ENCODE measurements around the gene SLC9A9.

The SLC9A9 gene

DNA sequence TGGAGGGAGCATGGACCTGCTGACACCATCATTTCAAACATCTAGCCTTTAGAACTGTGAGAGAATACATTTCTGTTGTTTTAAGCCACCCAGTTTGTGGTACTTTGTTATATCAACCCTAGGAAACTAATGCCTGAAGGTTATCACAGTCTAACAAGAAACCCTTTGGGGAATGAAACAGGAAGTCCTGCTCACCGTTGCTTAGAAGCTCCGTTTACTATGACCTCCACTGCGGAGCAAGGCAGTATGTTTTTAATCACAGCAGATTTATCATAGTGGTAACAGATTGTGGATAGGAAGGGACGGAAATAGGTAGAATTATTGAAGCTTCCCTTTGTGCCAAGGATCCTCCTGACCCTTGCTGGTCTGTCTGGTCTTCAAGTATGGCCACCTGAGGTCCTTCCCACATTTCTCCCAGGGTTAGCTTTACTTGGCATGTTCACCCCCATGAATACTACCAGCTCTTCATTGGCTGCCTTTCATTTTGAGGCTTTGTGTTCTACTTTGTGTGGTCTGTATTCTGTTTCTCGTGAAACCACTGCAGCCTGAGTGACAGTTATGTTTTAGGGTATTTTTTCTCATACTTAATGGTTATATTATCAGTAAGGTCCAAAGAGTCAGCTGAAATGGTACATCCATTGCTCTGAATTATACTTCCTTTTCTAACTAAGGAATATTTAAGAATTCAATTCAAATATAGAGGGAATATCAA lies 527.1 kb downstream of the SLC9A9 start:
- DNase-seq (ENCODE audit: low spot score), result no peak

DNA sequence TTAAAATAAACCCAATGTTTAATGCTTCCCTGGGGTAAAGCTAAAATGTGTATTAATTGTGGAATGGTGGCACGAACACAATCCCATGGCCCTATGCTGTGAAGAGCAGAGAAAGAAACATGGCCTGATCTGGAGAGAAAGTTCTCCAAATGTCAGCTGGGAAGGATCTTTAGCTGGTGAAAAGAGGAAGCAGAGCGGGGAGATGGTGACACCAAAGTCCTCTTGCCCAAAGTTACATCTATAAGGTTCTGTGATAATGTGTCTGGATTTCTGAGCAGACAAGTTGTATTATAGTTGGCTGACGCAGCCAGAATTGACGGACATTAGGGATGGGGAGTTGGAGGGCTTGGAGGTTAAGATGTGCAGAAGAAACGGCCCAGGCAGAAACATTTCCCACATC lies 532.5 kb downstream of the SLC9A9 start:
- DNase-seq (ENCODE audit: low spot score), result no peak

DNA sequence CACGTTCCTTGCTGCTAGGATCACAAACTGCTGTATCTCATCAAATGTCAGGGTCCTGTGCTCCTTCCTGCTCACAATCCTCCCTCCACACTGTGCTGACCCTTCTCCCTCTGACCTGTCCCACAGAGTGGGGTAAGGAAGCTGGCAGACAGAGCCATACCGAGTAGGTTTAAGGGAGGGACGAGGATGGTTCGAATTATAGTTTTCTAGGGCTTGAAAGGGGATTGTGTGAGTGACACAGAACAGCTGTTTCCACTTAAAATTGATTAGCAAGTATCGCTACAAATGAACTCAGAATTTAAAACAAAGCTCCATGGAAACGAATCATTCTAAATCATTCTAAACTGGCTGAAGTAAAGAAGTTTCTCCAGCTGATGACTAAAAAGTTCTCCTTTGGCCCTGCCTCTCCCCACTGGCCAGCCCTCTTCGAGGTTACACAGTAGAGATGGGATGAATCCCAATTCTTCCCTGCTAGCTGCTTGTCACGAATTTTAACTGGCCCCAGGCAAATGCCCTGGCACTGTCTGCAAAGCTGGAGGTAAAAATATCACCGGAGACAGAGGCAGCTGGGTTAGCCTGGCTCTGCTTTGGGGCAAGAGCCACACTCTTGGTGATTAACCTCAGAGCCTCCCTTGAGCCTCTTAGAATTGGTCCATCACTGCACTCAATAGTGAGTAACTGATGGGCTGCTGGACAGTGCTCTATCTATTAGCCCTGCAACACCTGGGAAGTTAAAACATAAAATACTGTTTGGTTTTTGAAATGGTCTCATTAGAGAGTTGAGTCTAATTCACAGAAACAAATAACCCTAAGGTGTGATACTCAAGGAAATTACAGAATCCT lies 533.8 kb downstream of the SLC9A9 start:
- DNase-seq (ENCODE audit: low spot score), result no peak

DNA sequence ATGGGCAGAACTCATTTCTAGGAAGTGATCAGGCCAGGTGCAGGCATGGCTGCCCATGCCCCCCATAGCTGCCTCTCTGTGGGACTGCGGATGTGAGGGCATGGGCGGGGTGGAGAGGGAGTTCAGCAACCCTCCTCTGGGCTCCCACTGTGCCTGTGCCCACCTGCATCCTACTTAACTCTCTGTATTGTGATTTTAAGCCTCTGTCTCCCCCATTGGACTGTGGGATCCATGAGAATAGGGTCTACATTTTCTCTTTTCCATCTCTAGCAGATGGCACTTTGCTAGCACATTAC lies 534.4 kb downstream of the SLC9A9 start:
- no peak for DNase-seq (ENCODE audit: low spot score)

DNA sequence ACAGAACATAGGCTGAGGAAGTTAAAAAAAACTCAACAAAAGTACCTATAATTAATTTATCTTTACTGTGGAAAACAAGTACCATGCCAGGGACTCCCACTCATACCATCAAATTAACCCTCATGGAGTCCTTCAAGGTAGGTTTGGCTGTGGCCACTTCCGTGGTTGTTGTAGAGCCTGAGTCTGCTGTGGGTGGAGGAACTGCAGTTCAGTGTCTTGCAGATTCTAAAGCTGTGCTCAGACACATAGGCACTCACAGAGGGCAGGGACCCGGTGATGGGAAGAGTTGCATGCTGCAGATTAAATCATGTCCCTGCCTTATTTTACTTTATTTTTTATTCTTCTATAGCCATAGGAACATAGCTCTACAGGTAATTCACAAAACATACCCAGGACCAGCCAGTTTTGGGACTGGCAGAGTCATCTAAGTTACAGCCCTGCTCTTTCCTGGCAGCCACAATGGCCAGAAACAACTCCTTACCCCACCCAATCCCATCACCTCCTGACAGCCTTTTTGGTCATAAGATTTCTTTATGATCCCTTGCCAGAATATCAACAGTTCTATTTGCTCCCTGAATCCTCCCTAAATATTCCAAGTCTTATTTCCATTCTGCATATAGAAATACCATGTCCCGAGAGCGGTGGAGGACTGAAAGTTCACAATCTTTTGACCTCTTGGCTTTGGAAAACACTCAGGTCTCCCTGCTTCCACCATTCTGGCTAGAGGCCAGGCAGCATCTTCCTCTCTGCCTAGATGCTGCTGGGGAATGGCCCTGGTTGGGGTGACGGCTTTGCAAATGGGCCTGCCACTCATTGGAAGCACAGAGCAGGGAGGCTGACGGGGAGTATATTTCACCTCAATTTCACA lies 535.0 kb downstream of the SLC9A9 start:
- no peak for DNase-seq (ENCODE audit: low spot score)

DNA sequence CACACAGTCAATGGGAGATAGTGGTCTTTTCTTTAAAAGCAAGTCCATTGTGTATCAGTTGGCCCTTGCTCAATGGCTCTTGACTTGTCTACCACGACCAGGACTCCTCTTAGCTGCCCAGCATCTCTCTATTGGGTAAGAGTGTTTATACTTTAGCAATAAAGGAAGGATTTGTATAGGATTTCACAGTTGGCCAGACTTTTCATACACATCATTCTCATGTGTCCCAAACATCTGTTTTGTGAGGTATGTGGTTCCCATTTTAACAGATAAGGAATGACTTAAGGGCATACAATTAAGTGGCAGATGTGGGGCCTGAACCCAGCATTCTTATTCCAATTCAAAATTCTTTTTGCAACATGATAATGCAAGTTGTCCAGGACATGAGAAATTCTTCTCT lies 537.2 kb downstream of the SLC9A9 start:
- no peak for DNase-seq (ENCODE audit: low spot score)

DNA sequence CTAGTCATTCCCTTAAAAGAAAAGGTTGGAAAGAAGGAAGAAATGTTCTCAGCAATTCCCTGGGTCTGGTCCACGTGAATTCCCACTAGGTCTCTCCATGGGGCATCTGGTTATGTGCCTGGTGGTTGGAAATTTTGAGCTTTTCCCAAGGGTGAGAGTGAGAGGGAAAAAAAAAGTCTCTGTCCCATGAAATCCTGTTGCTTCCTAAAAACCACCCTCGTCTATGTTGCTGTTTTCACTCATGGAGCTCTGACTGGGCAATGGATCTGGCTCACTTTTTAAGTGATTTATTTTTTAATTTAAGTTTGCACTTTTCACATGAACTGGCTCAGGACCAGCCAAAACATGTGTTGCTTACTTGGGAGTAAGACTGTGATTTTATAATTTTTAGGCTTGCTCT lies 538.6 kb downstream of the SLC9A9 start:
- DNase-seq (ENCODE audit: low spot score), result no peak

DNA sequence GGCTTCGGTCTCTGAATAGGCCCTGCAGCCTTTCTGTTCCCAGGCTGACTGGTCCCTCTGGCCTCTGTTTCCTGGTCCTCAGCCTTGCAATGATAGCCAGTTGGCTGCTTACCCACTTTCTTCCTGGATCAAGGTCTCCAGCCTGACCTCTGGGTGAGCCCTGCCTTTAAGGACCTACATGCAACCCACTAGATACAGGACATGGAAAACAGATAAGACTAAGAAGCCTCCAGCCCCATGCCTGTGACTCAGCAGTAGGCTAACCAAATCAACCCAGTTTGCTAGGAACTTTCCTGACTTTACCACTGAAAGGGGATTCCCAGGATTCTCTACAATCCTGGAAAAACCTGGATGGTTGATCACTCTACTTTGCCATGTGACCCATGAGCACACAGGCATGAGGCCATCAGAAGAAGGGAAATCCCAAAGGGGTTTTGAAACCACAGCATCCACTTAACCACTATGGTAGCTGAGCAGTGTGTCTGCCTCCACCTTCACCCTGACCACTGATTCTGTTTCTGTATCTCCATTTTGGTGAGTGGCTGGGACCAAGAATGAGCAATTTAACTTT lies 540.6 kb downstream of the SLC9A9 start:
- DNase-seq (ENCODE audit: low spot score), result no peak

DNA sequence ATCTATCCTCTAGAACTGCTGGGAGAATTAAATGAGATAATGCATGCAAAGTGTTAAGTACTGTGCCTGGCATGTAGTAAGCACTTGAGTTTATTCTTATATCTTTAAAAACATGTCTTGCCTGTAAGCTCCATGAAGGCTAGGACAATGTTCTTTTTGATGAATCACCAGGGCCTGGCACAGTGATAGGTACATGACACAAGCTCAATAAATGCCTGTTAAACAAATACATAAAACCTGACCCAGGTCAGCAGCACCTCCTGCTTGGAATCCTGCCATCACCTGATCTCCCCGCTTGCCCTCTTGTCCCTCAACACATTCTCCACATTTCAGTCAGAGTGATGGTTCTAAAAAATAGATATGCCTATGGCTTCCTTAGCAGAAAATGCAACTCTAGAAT lies 541.9 kb downstream of the SLC9A9 start:
- DNase-seq (ENCODE audit: low spot score), result no peak

DNA sequence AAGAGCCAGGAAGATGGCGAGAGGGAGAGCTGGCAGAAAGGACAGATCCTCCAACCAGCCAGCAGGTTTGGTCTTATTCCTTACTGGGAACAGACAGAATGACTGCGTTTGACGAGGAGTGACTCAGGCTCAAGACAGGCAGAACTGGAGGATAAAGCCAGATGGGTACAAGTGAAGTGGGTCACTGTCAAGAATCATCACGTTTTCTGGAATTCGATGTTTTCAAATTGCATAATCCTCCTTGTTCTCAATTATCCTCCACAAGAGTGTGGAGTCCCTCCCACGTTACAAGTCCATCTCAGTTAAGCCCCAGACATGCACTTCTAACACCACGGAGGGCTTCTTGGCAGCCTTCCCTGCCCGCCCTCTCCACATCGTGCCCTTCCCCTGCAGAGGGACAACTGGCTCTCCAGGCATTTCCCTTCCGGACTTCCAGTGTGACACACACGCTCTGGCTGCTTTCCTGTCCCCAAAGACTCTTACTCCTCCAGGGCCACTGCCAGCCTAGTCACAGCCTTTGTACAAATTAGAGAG lies 545.6 kb downstream of the SLC9A9 start:
- DNase-seq (ENCODE audit: low spot score), result no peak

DNA sequence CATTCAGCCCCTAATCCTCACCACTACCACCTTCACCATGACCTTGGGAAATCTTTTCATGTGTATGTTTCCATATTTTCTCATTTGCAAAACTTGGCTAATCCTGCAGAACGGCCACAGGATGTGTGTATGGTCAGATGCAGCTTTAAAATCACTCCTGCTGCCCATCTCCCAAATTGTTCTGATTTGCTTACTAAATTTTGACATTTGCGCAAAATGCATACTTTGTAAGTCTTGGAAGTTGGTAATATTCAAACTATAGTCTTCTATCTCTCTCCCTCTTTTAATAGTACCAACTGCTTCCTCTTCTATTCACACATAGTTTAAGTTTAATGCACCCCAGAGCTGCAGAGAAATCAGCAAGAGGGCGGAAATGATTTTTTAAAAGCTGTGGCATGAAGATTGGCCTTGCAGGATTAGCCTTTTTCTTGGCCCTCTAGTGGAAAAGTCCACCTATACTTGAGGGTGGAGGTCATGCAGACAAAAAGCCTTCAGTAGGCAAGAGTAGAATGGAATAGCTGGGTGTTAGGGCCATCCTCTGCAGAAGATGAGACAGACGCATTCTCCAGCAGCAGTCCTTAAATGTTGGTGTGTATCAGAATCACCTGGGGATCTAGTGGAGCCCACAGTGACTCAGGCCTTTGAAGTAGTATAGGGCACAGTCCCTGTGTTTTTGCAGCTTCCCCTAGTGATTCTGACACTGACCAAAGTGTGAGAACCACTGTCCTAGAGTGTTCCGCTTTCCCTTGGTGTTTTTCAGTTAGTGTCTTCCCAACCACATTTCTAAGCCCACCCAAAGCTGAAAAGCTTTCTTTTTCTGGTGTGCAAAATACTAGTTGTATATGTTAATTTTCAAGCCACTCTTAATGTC lies 547.0 kb downstream of the SLC9A9 start:
- DNase-seq (ENCODE audit: low spot score), result no peak

DNA sequence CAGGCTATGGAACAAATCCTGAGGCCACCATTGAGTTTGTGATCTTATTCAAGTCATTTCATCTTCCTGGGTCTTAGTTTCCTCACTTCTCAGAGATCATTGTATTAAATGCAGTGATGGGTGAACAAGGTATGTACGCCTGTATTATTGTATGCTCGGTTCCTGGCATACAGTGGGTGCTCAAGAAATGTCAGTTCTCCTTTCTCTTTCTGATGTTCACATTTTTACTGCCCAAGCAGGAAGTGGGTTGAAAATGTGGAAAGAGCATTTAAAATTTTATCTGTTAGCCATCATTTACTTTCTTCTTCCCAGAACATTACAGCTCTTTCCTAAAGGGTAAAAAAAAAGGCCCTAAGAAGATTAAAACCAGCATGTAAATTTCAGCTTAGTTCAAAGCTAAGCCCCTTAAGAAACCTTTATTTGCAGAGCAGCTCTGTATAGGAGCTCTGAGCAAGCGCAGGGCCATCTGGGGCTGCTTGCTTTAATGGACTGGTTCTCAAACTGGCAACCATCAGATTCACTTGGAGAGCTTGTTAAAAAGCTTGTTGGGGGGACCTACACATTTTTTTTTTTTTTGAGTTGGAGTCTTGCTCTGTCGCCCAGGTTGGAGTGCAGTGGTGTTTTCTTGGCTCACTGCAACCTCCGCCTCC lies 549.3 kb downstream of the SLC9A9 start:
- no peak for DNase-seq (ENCODE audit: low spot score)

DNA sequence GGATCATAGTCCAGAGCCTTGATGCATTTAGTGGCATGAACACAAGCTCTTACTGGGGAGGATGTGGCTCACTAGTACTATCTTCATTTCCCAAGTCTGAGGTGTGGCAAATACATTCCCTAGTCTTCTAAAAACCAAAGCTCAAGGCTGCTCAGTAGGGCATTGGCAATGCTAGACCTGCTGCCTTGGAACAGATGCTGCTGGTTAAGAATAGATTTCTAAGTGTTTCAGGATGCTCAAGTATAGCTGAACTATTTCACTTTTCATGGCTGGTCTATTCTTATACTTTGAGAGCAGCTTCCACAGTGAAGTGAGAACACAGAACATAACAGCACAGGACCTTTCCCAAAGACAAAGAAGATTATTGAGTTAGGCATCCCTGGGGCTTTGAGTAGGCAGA lies 549.9 kb downstream of the SLC9A9 start:
- DNase-seq (ENCODE audit: low spot score), result no peak

DNA sequence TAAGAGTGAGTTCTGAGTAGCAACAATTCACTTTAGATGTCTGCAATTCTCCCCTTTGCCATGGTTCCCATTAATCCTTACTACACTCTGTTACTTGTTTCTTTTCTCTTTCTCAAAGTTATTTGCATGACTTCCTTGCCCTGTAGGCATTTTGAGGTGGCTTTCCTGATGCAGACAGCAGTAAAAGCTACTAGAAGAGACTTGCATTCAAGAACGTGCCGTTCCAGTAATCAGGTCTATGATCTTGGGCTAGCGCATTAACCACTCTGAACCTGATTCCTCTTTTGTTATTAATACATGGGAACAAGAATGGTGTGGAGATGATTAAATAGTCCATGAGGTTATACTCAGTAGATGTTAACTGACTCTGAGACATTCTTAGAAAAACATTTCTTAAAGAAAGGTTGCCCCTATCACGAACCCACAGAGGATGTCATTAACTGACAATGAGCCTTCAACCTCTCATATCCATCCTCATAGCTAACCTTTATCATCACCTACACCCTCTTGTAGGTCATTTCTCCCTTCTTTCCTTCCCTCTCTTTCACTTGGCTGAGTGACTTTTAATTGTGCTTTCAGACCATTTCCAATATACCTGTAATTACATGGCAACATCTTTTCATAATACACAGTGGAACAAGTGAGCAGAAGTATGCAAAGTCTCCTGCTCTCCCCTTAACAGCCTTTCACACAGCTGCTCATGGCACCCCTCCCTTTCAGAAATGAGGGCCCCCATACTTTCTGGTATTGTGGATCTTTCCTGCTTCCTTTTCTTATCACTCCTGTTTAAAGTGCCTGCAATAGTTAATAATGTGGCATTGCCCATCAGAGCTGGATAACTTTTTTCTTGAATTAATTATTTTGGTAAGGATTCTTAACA lies 552.8 kb downstream of the SLC9A9 start:
- no peak for DNase-seq (ENCODE audit: low spot score)

DNA sequence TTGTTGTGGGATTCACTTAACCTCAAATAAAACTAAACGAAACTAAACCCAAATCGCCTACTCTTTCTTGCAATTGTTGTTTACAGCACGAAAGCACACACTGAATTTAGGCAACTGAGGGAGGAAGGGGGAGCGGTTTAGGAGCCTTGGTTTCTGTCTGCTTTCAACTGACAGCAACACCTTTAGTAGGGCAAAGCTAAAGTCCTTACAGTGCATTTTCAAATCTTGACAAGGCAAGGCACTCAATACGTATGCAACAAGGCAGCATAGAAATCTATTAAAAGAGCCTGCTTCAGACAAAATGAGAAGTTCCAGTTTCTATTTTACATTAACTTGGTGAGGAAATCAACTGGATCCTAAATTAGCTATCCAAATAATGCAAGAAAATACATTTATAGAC lies 554.1 kb downstream of the SLC9A9 start:
- DNase-seq (ENCODE audit: low spot score), result no peak

DNA sequence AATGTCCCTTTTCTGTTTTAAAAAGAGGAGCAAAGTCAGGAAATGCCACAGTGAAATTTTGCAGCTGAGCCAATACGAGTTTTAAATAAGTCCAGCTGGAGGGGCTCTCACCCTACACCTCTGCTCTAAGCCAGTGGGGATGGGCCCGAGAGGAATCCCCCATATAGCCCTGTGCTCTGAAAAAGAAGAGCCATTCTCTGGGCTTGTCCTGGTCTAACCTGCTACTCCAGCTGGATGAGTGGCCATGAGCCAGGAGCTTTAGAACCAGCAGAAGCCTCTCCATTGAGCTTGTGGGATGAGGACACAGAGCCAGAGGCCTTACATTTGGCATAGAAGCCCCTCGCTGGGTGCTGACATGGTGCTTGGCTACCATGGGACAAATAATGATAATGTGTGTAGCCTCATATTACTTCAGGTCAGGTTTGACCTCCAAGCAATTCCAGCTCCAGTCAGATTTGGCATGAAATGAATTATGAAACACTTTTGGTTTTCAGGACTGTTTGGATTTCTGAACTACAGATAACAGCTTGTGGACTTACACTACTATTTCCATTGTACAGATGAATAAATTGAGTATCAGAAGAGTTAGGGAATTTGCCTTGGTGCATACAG lies 556.3 kb downstream of the SLC9A9 start:
- no peak for DNase-seq (ENCODE audit: low spot score)

DNA sequence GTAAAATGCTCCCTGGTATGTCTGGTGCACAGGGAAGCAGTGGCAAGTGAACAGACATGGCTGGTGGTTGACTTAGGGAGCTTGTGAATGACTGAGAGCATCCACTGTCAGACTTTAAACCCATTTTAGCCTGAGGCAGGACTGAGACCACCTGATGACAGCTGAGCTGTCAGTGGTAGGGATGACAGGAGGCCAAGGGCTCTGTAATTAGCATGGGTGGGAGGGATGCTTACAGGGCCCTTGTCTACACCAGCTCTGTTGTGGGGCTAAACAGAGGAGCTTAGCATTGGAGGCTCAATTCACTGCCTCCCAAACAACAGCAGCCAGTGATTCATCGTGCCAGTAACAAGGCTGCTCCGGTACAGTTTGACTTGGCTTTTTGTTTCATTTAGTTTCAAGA lies 559.3 kb downstream of the SLC9A9 start:
- no peak for DNase-seq (ENCODE audit: low spot score)

DNA sequence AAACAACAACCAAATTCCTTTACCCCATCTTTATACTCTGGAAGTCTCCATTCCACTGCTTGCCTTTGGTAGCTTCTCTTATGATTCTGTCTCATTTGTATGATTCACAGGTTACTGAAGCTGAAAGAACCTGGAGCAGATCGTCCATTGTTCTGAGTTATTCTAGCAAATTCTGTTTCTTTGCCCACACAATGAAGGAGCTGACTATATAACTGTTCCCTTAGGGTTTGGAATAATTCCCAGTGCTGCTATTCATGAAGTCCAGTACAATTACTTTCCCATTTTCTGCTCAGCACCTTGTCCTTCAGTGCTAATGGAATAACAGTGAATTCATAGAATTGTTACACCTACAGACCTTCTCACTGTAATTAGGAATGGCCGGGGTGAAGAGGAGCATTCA lies 560.9 kb downstream of the SLC9A9 start:
- no peak for DNase-seq (ENCODE audit: low spot score)

DNA sequence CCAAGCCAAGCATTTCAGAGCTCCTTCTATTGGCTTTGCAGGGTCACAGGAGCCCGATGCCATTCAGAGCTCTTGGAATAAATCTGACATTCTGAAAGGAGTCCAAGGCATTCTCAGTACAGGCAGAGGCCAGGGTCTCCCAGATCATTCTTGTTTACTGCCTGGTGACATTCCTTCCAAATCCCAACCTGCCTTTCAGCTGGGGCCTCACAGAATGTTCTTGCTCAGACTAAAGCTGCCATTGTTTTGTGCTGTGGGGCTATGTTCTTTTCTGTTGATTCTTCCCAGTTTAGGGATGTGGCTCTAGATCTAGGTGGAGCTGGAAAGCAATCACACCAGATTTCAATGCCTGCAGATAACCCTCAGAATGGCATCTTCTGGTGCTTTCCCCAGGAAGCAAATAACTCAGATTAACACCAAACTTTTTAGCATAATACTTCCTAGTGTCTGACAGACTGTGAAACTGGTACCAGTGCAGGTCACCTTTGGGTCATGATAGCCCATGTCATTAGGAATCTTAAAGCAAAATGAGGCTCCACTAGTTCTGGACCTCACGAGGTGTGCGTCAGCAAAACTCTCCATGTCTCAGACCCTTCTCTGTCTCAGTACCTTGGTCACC lies 561.8 kb downstream of the SLC9A9 start:
- no peak for DNase-seq (ENCODE audit: low spot score)

Measured in left forelimb (tissue), 1 donor.